GM19193 (cell line): ENCODE results near the gene IFFO2.

Experiments
- POLR2A ChIP-seq: IDR thresholded peaks from 4 replicates; pipeline ENCODE4 v1.6.1; 2011; ENCODE audit not compliant: insufficient read depth, insufficient read length; ENCODE audit errors: extremely low read depth

The IFFO2 gene

GRCh38 chr1:18946550-18947381 lies 9.7 kb downstream of the IFFO2 start:
- TF ChIP-seq POLR2A = no peak

- TF ChIP-seq POLR2A = no peak
Measured at GRCh38 chr1:18945401-18945849, 11.1 kb downstream of the IFFO2 start.

- no peak for TF ChIP-seq POLR2A
Measured at GRCh38 chr1:18944810-18945209, 11.7 kb downstream of the IFFO2 start.

- no peak for TF ChIP-seq POLR2A
Measured at GRCh38 chr1:18943914-18944572, 12.4 kb downstream of the IFFO2 start.

- no peak for TF ChIP-seq POLR2A
Measured at GRCh38 chr1:18943162-18943561, 13.3 kb downstream of the IFFO2 start.

GRCh38 chr1:18942340-18942739 lies 14.1 kb downstream of the IFFO2 start:
- no peak for TF ChIP-seq POLR2A

GRCh38 chr1:18941221-18942141 lies 15.0 kb downstream of the IFFO2 start:
- no peak for TF ChIP-seq POLR2A

- TF ChIP-seq POLR2A = no peak
Measured at GRCh38 chr1:18940303-18941020, 16.0 kb downstream of the IFFO2 start.

GRCh38 chr1:18939398-18940302 lies 16.8 kb downstream of the IFFO2 start:
- TF ChIP-seq POLR2A = no peak

GRCh38 chr1:18938707-18939070 lies 17.8 kb downstream of the IFFO2 start:
- TF ChIP-seq POLR2A = no peak

GRCh38 chr1:18938008-18938706 lies 18.3 kb downstream of the IFFO2 start:
- TF ChIP-seq POLR2A = no peak

GRCh38 chr1:18937539-18937938 lies 18.9 kb downstream of the IFFO2 start:
- TF ChIP-seq POLR2A = no peak
